Neural progenitor cell (in vitro differentiated cells): ENCODE results near the gene NEDD4L. TPM values are rescaled to one million over a fixed set of nuclear protein-coding genes. Genes with fewer than 3 reads are reported as not detected.

Experiments used
- DNase-seq: peaks from one replicate; pipeline ENCODE4 v3.0.0-alpha.2; 2016; ENCODE audit warnings: low spot score
- H2AFZ ChIP-seq: fragments of 200-600 bp; sonication (generic); replicated peaks from 2 replicates; pipeline ENCODE4 v1.6.1; 2016; ENCODE audit warnings: antibody characterized with exemption
- H3F3A ChIP-seq: fragments of 200-600 bp; sonication (generic); 2 replicates; pipeline ENCODE4 v1.6.1; 2016; ENCODE audit warnings: antibody characterized with exemption, low read depth
- H3K27ac ChIP-seq: fragments of 200-600 bp; sonication (generic); 2 replicates; pipeline ENCODE4 v1.5.1; 2016; ENCODE audit warnings: mild to moderate bottlenecking
- H3K27me3 ChIP-seq: fragments of 200-600 bp; sonication (generic); 2 replicates; pipeline ENCODE4 v1.6.1; 2016; ENCODE audit warnings: mild to moderate bottlenecking, moderate library complexity
- H3K36me3 ChIP-seq: fragments of 200-600 bp; sonication (generic); 2 replicates; pipeline ENCODE4 v1.5.1; 2016
- H3K4me1 ChIP-seq: fragments of 200-600 bp; sonication (generic); 2 replicates; pipeline ENCODE4 v1.6.1; 2016; ENCODE audit warnings: mixed run types
- H3K4me2 ChIP-seq: fragments of 200-600 bp; sonication (generic); 2 replicates; pipeline ENCODE4 v1.6.1; 2016
- H3K4me3 ChIP-seq: fragments of 200-600 bp; sonication (generic); 2 replicates; pipeline ENCODE4 v1.5.1; 2016
- H3K79me2 ChIP-seq: fragments of 200-600 bp; sonication (generic); 2 replicates; pipeline ENCODE4 v1.6.1; 2016; ENCODE audit warnings: low read depth
- H3K9ac ChIP-seq: fragments of 200-600 bp; sonication (generic); 2 replicates; pipeline ENCODE4 v1.6.1; 2016
- H3K9me3 ChIP-seq: fragments of 200-600 bp; sonication (generic); 2 replicates; pipeline ENCODE4 v1.5.1; 2016; ENCODE audit warnings: low read depth
- H4K20me1 ChIP-seq: fragments of 200-600 bp; sonication (generic); 2 replicates; pipeline ENCODE4 v1.6.1; 2016; ENCODE audit warnings: low read depth
- H3K27ac Mint-ChIP-seq: 3 replicates; pipeline ENCODE4 v1.8.0; 2021; ENCODE audit warnings: mixed read lengths
- H3K27me3 Mint-ChIP-seq: 2 replicates; pipeline ENCODE4 v1.8.0; 2022; ENCODE audit warnings: low read depth, mild to moderate bottlenecking, inconsistent platforms, moderate library complexity, mixed read lengths; ENCODE audit not compliant: insufficient read depth
- H3K36me3 Mint-ChIP-seq: 3 replicates; pipeline ENCODE4 v1.8.0; 2021; ENCODE audit warnings: mixed read lengths
- H3K4me1 Mint-ChIP-seq: 3 replicates; pipeline ENCODE4 v1.8.0; 2021; ENCODE audit warnings: mixed read lengths
- H3K4me3 Mint-ChIP-seq: 3 replicates; pipeline ENCODE4 v1.8.0; 2021; ENCODE audit warnings: mild to moderate bottlenecking, moderate library complexity, mixed read lengths
- H3K9me3 Mint-ChIP-seq: 3 replicates; pipeline ENCODE4 v1.8.0; 2020; ENCODE audit warnings: mixed read lengths
- CTCF ChIP-seq: fragments of 200-600 bp; sonication (generic); IDR thresholded peaks from 2 replicates; pipeline ENCODE4 v1.5.1; 2017; ENCODE audit warnings: antibody characterized with exemption, mild to moderate bottlenecking
- EZH2 ChIP-seq: fragments of 200-600 bp; sonication (generic); IDR thresholded peaks from 2 replicates; pipeline ENCODE4 v1.6.1; 2017; ENCODE audit warnings: antibody characterized with exemption, mild to moderate bottlenecking, moderate library complexity
- EZH2phosphoT487 ChIP-seq: fragments of 200-600 bp; sonication (generic); IDR thresholded peaks from 2 replicates; pipeline ENCODE4 v1.6.1; 2017; ENCODE audit warnings: antibody characterized with exemption
- total RNA-seq: library from RNA; depleted of rRNA; stranded (reverse); fragments of >200 nt; gene quantifications from 2 replicates; pipeline ENCODE4 v1.2.3, GENCODE V29; 2015; ENCODE audit warnings: low replicate concordance

Gene NEDD4L
- total RNA-seq, 1 donor from 2014 or later: 55.5 TPM

- Mint-ChIP-seq H3K4me1 (peaks cover 48% of the 10 kb centered on the region), H3K27me3 (no peaks in the 10 kb centered on the region), H3K36me3 (peaks cover 10% of the 10 kb centered on the region), H3K4me3 (no peak overlapping the region), H3K9me3 (no peaks in the 10 kb centered on the region), H3K27ac (no peak overlapping the region)
- Histone ChIP-seq H4K20me1 (no peaks in the 10 kb centered on the region), H3K9me3 (no peaks in the 10 kb centered on the region), H3K4me3 (no peak overlapping the region), H3K9ac (no peak overlapping the region), H3K36me3 (no peaks in the 10 kb centered on the region), H3K4me2 (no peak overlapping the region), H3K27ac (no peak overlapping the region), H2AFZ (no peak overlapping the region), H3K27me3 (no peaks in the 10 kb centered on the region), H3F3A (no peaks in the 10 kb centered on the region), H3K4me1 (peaks cover 6% of the 10 kb centered on the region), H3K79me2 (no peaks in the 10 kb centered on the region)
- DNase-seq: no peak
- TF ChIP-seq EZH2phosphoT487: no peak
- no peak for TF ChIP-seq CTCF
- no peak for TF ChIP-seq EZH2
Measured at GRCh38 chr18:58394046-58394445, 350.0 kb downstream of the NEDD4L start.

- no peak for TF ChIP-seq CTCF
- TF ChIP-seq EZH2phosphoT487: no peak
- TF ChIP-seq EZH2: no peak
- Histone ChIP-seq H3K36me3 (no peaks in the 10 kb centered on the region), H3K4me1 (peaks cover 6% of the 10 kb centered on the region), H2AFZ (no peak overlapping the region), H3K9ac (no peak overlapping the region), H3K27ac (no peak overlapping the region), H3K79me2 (no peaks in the 10 kb centered on the region), H3K27me3 (no peaks in the 10 kb centered on the region), H3K4me3 (no peak overlapping the region), H3F3A (no peaks in the 10 kb centered on the region), H3K9me3 (no peaks in the 10 kb centered on the region), H4K20me1 (no peaks in the 10 kb centered on the region), H3K4me2 (no peak overlapping the region)
- H3K9me3 Mint-ChIP-seq: no peaks in the 10 kb centered on the region
- no peak overlapping the region for H3K27ac Mint-ChIP-seq
- H3K4me3 Mint-ChIP-seq: no peak overlapping the region
- H3K27me3 Mint-ChIP-seq: no peaks in the 10 kb centered on the region
- no peak for DNase-seq
- H3K36me3 Mint-ChIP-seq: peaks cover 10% of the 10 kb centered on the region
- H3K4me1 Mint-ChIP-seq: peaks cover 48% of the 10 kb centered on the region
Measured at GRCh38 chr18:58394602-58395425, 350.8 kb downstream of the NEDD4L start.

GRCh38 chr18:58396144-58396543 lies 352.1 kb downstream of the NEDD4L start:
- no peak overlapping the region for H3K4me3 ChIP-seq
- Mint-ChIP-seq H3K27me3 (no peaks in the 10 kb centered on the region), H3K9me3 (no peaks in the 10 kb centered on the region), H3K36me3 (peaks cover 10% of the 10 kb centered on the region), H3K4me1 (peaks cover 42% of the 10 kb centered on the region), H3K27ac (peak overlapping the region; percentile 72), H3K4me3 (no peak overlapping the region)
- no peaks in the 10 kb centered on the region for H3K27me3 ChIP-seq
- DNase-seq: no peak
- TF ChIP-seq CTCF: no peak
- no peak for TF ChIP-seq EZH2phosphoT487
- TF ChIP-seq EZH2: no peak
- H3K36me3 ChIP-seq: no peaks in the 10 kb centered on the region
- peaks cover 6% of the 10 kb centered on the region for H3K4me1 ChIP-seq
- H3K4me2 ChIP-seq: no peak overlapping the region
- no peak overlapping the region for H3K27ac ChIP-seq
- H4K20me1 ChIP-seq: no peaks in the 10 kb centered on the region
- H3K9me3 ChIP-seq: no peaks in the 10 kb centered on the region
- H3K9ac ChIP-seq: no peak overlapping the region
- H2AFZ ChIP-seq: no peak overlapping the region
- H3F3A ChIP-seq: no peaks in the 10 kb centered on the region
- H3K79me2 ChIP-seq: no peaks in the 10 kb centered on the region
